Measurements from ENCODE around the gene TSPAN7.

Gene TSPAN7

DNA sequence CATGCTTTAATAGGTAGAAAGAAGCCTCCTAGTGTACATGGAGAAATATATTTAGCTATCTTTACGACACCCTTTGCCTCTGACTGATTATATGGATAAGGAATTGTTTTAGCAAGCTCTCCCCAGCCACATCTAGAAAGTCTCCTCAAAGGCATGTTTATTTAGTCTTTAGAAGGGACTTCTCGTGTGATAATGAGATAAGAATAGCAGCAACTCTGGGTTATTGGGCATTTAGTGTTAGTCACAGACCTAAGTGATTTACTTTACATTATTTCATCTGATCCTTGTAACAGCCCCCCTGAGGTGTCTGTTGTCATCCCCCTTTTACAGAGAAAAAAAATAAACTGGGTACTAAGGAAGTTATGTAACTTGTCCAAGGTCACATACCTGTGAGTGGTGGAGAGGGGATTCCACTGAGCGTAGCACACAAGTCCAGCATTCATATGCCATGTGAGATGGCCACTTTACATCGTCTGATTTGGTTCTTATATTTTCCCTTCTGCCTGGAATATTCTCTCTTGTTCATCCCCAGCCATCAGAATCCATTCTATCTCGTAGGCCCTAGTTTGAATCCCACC lies 77.7 kb downstream of the TSPAN7 start:
- no peak overlapping the region for H3K4me3 ChIP-seq (ENCODE audit: low read depth, low read length)
- no peak for TF ChIP-seq CTCF (IDR thresholded peaks at IDR 0.05; ENCODE audit: insufficient read depth, low read depth, low read length, missing control alignments)
- no peak for DNase-seq (ENCODE audit: low read depth)

GRCh38 chrX:38639730-38640129 lies 78.4 kb downstream of the TSPAN7 start:
- no peak for TF ChIP-seq CTCF (IDR thresholded peaks at IDR 0.05; ENCODE audit: insufficient read depth, low read depth, low read length, missing control alignments)
- H3K4me3 ChIP-seq (ENCODE audit: low read depth, low read length) = no peak overlapping the region
- no peak for DNase-seq (ENCODE audit: low read depth)

DNA sequence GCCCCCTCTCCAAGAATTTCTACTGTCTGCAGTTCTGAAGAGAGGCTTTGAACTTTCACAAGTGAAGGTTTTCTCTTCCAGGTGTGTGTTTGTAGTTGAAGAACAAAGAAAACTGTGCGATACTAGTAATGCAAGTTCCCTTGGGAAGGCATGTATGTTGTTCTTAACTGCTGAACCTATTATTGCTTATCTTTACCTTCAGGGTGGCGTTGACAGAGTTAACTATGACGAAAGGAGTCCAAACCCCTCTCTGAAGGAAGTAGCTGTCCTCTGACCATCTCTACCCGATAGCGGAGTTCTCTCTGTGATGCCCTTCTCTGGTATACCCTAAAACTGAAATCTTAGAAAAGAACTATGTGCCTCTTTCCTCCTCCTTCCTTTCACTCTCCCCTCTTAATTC lies 79.9 kb downstream of the TSPAN7 start:
- H3K4me3 ChIP-seq (ENCODE audit: low read depth, low read length) = no peak overlapping the region
- DNase-seq (ENCODE audit: low read depth) = no peak
- no peak for TF ChIP-seq CTCF (IDR thresholded peaks at IDR 0.05; ENCODE audit: insufficient read depth, low read depth, low read length, missing control alignments)

GRCh38 chrX:38643903-38644302 lies 82.6 kb downstream of the TSPAN7 start:
- no peak for DNase-seq (ENCODE audit: low read depth)
- H3K4me3 ChIP-seq (ENCODE audit: low read depth, low read length) = no peak overlapping the region
- no peak for TF ChIP-seq CTCF (IDR thresholded peaks at IDR 0.05; ENCODE audit: insufficient read depth, low read depth, low read length, missing control alignments)

DNA sequence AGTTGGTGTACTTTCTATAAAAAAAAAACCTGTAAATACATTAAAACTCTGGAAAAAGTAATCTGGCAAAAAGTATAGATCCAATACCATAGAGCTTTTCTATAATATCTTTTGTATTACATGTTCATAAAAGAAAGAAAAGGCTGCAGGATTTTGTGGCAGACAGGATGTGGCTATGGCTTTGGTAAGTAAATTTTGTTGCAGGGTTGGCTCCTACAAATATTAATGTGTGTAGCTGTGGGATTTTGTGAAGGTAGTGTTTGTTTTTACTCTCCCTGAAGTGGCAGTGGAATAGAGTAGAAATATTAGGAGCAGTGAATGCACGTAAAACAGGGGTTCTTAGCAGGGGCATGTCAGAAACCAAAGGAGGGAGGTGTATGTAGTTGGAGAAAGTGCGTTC lies 84.8 kb downstream of the TSPAN7 start:
- no peak for DNase-seq (ENCODE audit: low read depth)
- no peak overlapping the region for H3K4me3 ChIP-seq (ENCODE audit: low read depth, low read length)
- TF ChIP-seq CTCF (IDR thresholded peaks at IDR 0.05; ENCODE audit: insufficient read depth, low read depth, low read length, missing control alignments) = no peak

- H3K4me3 ChIP-seq (ENCODE audit: low read depth, low read length) = no peak overlapping the region
- DNase-seq (ENCODE audit: low read depth) = no peak
- TF ChIP-seq CTCF (IDR thresholded peaks at IDR 0.05; ENCODE audit: insufficient read depth, low read depth, low read length, missing control alignments) = no peak
Observed at GRCh38 chrX:38649221-38649620, 87.9 kb downstream of the TSPAN7 start.

All from GM12865 (cell line).